Measurements from ENCODE around the gene C1QTNF3. TPM values are rescaled to one million over a fixed set of nuclear protein-coding genes. Genes with fewer than 3 reads are reported as not detected.

The C1QTNF3 gene
- total and polyA plus RNA-seq, 2 of the 8 experiments (the other 6 are each of a cell fraction or from before 2014, with no cell fraction given), result 1.0 to 1.2 TPM

GRCh38 chr5:34059977-34060376 lies 17.0 kb upstream of the C1QTNF3 start (continued):
- TF ChIP-seq TEAD4 (IDR thresholded peaks at IDR 0.05; ENCODE audit: low read depth, low read length) (no peak), HDAC6 (IDR thresholded peaks at IDR 0.05; ENCODE audit: low read depth, low read length) (no peak), RXRA (IDR thresholded peaks at IDR 0.05; ENCODE audit: insufficient read depth, low read depth, low read length) (no peak), SIRT6 (IDR thresholded peaks at IDR 0.05; ENCODE audit: low read length) (no peak), PHF8 (conservative IDR thresholded peaks at IDR 0.05; ENCODE audit: low read depth, low read length) (no peak), CEBPB (IDR thresholded peaks at IDR 0.05; ENCODE audit: low read depth, low read length) (no peak), MAX (IDR thresholded peaks at IDR 0.05) (no peak), NRF1 (IDR thresholded peaks at IDR 0.05; ENCODE audit: low read depth, low read length) (no peak), TAF1 (IDR thresholded peaks at IDR 0.05; ENCODE audit: low read depth, low read length) (no peak), CTBP2 (IDR thresholded peaks at IDR 0.05; ENCODE audit: borderline replicate concordance, insufficient read depth, insufficient read length, low read length) (no peak), BCL11A (IDR thresholded peaks at IDR 0.05; ENCODE audit: low read depth in 2 of 2, low read length in 2 of 2) (no peak), YY1 (IDR thresholded peaks at IDR 0.05; ENCODE audit: low read depth, low read length) (no peak), TAF7 (optimal IDR thresholded peaks at IDR 0.05; ENCODE audit: borderline replicate concordance, low read depth, low read length) (no peak), USF2 (IDR thresholded peaks at IDR 0.05; ENCODE audit: low read length) (no peak), GABPA (IDR thresholded peaks at IDR 0.05; ENCODE audit: borderline replicate concordance, insufficient read depth, low read length) (no peak), ATF2 (IDR thresholded peaks at IDR 0.05; ENCODE audit: low read length) (no peak)
